OCI-LY3 (cell line): ENCODE data around the gene RAPGEF2.

Experiments
- CTCF ChIP-seq: fragments of 200-600, 300-600 bp; sonication (generic); IDR thresholded peaks from 2 replicates; pipeline ENCODE4 v1.5.1; 2014; ENCODE audit warnings: antibody characterized with exemption, low read length, low read depth
- EZH2phosphoT487 ChIP-seq: fragments of 200-600 bp; shearing (Covaris generic); IDR thresholded peaks from 2 replicates; pipeline ENCODE4 v1.6.1; 2018; ENCODE audit warnings: antibody characterized with exemption, mixed run types, low read depth

GRCh38 chr4:159282944-159283343 lies 180.1 kb downstream of the RAPGEF2 start:
- TF ChIP-seq CTCF (no peak), EZH2phosphoT487 (no peak)
